GM18508 (cell line): ENCODE results near the gene OSBPL2.

Experiments used
- ATAC-seq: cut with Tn5 transposase; IDR thresholded peaks from one replicate; pipeline ENCODE4 v1.9.1; 2021; ENCODE audit warnings: moderate number of reproducible peaks; ENCODE audit not compliant: insufficient read depth, unreplicated experiment

Gene OSBPL2

GRCh38 chr20:62318400-62319345, 80.4 kb downstream of the OSBPL2 start:
- ATAC-seq: no peak

- no peak for ATAC-seq
These were observed 81.1 kb downstream of the OSBPL2 start for GRCh38 chr20:62319346-62319909.

GRCh38 chr20:62320581-62321354, 82.4 kb downstream of the OSBPL2 start:
- no peak for ATAC-seq

- ATAC-seq: no peak
These were observed 83.2 kb downstream of the OSBPL2 start for GRCh38 chr20:62321521-62321948.

- no peak for ATAC-seq
These were observed 83.7 kb downstream of the OSBPL2 start for GRCh38 chr20:62321975-62322374.

- ATAC-seq: no peak
These were observed 84.2 kb downstream of the OSBPL2 start for GRCh38 chr20:62322492-62323041.

GRCh38 chr20:62323146-62323979, 85.0 kb downstream of the OSBPL2 start:
- ATAC-seq: no peak

GRCh38 chr20:62323980-62324906, 85.9 kb downstream of the OSBPL2 start:
- ATAC-seq: no peak

- ATAC-seq: no peak
These were observed 87.0 kb downstream of the OSBPL2 start for GRCh38 chr20:62325172-62325905.

GRCh38 chr20:62326559-62326958, 88.2 kb downstream of the OSBPL2 start:
- no peak for ATAC-seq

- no peak for ATAC-seq
These were observed 88.8 kb downstream of the OSBPL2 start for GRCh38 chr20:62326959-62327725.

- ATAC-seq: no peak
These were observed 89.6 kb downstream of the OSBPL2 start for GRCh38 chr20:62327726-62328495.

GRCh38 chr20:62328684-62329388, 90.5 kb downstream of the OSBPL2 start:
- ATAC-seq: no peak

- no peak for ATAC-seq
These were observed 91.4 kb downstream of the OSBPL2 start for GRCh38 chr20:62329389-62330377.
